Right lobe of liver (tissue), 4 donors: ENCODE results near the gene ADAMTS2.

ENCODE experiments used
- CTCF ChIP-seq, 4 donors: fragments of 200-600 bp in 3 of 4; fragments of 450-650 bp in 1 of 4; IDR thresholded peaks; one replicate each; pipeline versions ENCODE4 v1.5.1 to v1.8.0; 2016 to 2022; ENCODE audit warnings: antibody characterized with exemption in 4 of 4, mild to moderate bottlenecking in 2 of 4
- POLR2A ChIP-seq: fragments of 450-650 bp; IDR thresholded peaks from one replicate; pipeline ENCODE4 v1.6.1; 2017; ENCODE audit warnings: antibody characterized with exemption, mild to moderate bottlenecking
- donor health status: DM: no; HTN: no; CAD: no.
- donor health status: DM: no; HTN: no; CAD: no.
- donor health status: DM: no; HTN: yes; CAD: no.

GRCh38 chr5:179151286-179152118 lies 193.8 kb downstream of the ADAMTS2 start:
- no peak for TF ChIP-seq POLR2A
- TF ChIP-seq CTCF (IDR thresholded peaks at IDR 0.05): no peak
